ENCODE data around the gene DUSP21. TPM values are rescaled to one million over a fixed set of nuclear protein-coding genes. Genes with fewer than 3 reads are reported as not detected.
"Not testable (repeated sequence)": the region's sequence is repeated elsewhere in the genome, so short reads cannot be mapped to it uniquely, and the experiment has no call there.

Gene DUSP21
- polyA plus RNA-seq, 3 donors, result not detected

DNA sequence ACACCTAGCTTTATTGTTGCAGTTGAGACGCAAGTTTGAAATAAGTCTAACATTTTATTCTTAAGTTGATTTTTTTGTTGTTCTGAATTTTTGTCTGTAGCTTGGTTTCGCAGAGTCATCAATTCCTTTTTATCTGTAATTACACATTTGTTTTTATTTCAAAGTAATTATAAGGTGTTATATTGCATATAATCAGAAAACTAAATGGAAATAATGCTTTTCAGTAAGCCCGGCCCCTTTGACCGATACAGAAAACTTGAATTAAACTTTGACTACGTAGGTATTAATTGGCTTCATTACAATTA, 31.3 kb downstream of the DUSP21 start:
- no peak for DNase-seq (ENCODE audit: low read depth in 3 of 3, low spot score in 2 of 3)

DNA sequence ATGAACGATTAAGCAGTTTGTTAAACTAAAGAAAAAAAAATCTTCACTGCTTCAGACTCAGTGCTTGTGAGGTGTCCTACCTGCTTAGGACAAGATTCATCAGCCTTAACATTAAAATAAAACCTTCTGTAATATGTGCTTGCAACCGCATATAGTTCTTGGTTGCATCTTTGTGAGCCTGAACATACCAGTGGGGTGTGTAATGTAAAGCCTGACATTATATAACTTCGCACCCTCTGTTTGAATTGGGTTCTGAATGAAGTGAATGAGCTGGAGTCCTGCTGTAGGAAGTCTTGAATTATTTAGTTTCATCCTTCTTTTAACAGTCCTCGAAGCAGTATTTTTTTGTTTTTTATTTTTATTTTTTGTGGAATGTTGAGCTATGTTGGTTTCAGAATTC, 32.3 kb downstream of the DUSP21 start:
- no peak for DNase-seq (ENCODE audit: low read depth in 3 of 3, low spot score in 2 of 3)

DNA sequence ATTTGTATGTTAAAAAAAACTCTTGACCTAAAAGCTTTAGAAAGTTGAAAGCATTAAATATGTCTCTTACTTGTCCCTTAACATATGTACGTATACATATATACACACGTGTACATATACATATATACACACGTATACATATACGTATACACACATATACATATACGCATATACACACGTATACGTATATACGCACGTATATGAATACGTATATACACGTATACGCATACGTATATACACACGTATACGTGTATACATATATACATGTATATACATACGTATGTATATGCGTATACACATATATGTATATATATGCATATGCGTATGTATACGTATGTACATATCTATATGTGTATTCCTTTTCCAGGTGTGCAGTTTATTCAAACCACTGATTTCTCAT, 32.9 kb downstream of the DUSP21 start:
- no peak for DNase-seq (ENCODE audit: low read depth in 3 of 3, low spot score in 2 of 3)

DNA sequence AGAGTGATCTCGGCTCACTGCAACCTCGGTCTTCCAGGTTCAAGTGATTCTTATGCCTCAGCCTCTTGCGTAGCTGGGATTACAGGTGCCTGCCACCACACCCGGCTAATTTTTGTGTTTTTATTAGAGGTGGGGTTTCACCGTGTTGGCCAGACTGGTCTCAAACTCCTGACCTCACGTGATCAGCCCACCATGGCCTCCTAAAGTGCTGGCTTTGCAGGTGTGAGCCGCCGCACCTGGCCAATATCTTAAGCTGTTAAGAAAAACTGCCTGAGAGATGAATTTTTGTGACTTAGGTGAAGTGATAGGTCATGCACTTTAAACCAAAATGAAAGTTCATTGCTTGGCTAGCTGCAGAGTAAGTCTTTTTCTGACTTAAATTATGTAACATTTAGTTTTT, 35.0 kb downstream of the DUSP21 start:
- DNase-seq (ENCODE audit: low read depth in 3 of 3, low spot score in 2 of 3), result no peak

DNA sequence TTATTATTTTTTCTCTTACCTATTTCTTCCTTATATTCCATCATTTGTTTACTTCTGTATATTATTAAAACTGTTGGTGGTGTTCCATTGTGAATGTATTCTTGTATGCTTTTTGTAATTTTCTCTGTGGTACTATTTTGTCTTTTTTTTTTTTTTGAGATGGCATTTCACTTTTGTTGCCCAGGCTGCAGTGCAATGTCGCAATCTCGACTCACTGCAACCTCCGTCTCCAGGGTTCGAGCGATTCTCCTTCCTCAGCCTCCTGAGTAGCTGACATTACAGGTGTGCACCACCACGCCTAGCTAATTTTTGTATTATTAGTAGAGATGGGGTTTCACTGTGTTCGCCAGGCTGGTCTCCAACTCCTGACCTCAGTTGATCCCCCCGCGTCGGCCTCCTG, 37.7 kb downstream of the DUSP21 start:
- no peak for DNase-seq (ENCODE audit: low read depth in 3 of 3, low spot score in 2 of 3)

DNA sequence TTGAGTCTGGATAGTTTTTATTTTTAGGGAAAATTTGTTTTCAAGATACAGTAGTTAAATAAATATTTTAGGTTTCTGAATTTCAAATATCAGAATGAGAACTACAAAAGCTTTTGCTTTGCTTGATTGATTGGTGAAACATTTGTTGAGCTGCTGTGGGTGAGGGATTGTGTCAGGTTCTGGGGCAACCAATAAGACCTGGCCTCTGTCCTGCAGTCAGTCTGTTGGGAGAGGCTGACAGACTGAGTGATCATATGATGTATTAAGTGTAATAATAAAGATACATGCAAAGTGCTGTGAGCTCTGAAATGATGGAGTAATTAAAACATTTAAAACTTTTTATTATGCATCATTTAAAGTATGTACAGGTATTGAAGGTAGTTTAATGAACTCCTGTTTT, 38.8 kb downstream of the DUSP21 start:
- DNase-seq (ENCODE audit: low read depth in 3 of 3, low spot score in 2 of 3), result no peak

DNA sequence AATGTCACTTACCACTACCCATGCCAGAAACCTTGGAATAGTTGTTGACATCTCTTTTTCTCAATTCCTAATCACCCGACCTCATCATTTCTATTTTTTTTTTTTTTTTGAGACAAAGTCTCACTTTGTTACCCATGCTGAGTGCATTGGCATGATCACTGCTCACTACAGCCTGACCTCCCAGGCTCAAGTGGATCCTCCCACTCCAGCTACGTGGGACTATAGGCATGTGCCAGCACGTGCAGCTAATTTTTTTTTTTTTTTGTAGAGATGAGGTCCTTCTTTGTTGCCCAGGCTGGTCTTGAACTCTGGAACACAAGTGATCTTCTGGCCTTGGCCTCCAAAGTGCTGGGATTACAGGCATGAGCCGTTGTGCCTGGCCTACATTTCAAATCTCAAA, 41.1 kb downstream of the DUSP21 start:
- no peak for DNase-seq (ENCODE audit: low read depth in 3 of 3, low spot score in 2 of 3)

DNA sequence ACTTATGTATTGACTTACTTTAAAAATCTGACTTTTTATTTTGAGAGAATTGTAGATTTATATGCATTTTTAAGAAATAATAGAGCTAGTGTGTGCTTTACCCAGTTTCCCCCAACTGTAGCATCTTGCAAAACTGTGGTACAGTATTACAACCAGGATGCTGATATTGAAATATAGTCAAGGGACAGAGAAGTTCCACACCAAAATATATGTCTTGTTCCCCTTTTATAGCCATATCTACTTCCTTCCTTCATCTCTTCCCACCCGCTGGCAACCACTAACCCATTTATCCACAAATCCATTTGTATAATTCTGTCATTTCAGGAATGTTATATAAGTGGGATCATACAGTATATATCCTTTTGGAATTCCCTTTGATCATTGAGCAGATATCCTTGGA, 46.0 kb downstream of the DUSP21 start:
- DNase-seq (ENCODE audit: low read depth in 3 of 3, low spot score in 2 of 3), result no peak

DNA sequence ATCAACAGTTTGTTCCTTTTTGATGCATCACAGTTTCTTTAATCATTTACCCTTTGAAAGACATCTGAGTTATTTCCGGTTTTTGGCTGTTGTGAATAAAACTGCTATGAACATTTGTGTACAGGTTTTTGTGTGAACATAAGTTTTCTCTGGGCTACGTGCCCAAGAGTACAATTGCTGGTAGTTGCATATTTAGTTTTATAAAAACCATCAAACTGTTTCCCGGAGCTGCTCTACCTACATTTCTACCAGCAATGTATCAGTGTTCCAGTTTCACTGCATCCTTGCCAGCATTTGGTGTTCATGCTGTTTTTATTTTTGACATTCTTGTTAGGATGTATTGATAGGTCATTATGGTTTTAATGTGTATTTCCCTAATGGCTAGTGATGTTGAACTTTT, 46.4 kb downstream of the DUSP21 start:
- no peak for DNase-seq (ENCODE audit: low read depth in 3 of 3, low spot score in 2 of 3)

DNA sequence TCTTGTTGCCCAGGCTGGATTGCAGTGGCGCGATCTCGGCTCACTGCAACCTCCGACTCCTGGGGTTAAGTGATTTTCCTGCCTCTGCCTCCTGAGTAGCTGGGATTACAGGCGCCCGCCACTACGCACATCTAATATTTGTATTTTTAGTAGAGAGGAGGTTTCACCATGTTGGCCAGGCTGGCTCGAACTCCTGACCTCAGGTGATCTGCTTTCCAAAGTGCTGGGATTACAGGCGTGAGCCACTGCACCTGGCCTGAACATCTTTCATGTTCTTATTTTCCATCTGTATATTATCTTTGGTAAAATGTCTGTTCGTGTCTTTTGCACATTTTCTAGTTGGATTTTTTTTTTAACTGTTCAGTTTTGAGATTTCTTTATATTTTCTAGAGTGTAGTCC, 46.9 kb downstream of the DUSP21 start:
- not testable (repeated sequence) for DNase-seq (ENCODE audit: low read depth in 3 of 3, low spot score in 2 of 3)

DNA sequence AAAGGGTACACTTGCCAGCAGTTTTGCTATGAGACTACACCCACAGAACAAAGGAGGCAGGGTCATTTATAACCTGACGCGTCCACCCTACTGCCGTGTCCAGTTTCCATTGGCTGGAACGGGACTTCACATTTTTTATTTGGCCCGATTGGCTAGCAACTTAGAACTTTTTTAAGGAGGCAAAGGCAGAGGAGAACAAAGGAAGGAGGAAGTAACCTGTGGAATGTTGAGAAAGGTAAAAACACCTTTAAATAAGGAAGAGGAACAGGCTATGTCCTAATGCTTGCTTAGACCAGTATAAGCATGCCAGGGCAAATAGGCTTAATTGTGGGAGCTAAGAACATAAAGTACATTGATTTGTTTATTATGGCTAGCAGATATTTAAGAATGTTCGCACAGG, 47.8 kb downstream of the DUSP21 start:
- DNase-seq (ENCODE audit: low read depth in 3 of 3, low spot score in 2 of 3), result no peak

Other genes with a start within 250 kb of the DUSP21 start
- gene KDM6A, start 29.2 kb downstream of the DUSP21 start, polyA plus RNA-seq (ENCODE audit: insufficient read length in 3 of 3), result 10 to 100 TPM; 28.2 to 30.6 (median 30.5) TPM